Fibroblast of skin of right biceps (primary cell): Measurements from ENCODE around the gene COX4I2.
A peak's percentile ranks its signal among the peaks of the same experiment; 100 is the strongest.
"Not testable (repeated sequence)": the region's sequence is repeated elsewhere in the genome, so short reads cannot be mapped to it uniquely, and the experiment has no call there.

Experiments used
- DNase-seq: peaks from one replicate; pipeline ENCODE4 v3.0.0-alpha.2; 2013

COX4I2 gene

GRCh38 chr20:31608251-31608945, 29.3 kb upstream of the COX4I2 start:
- peak; percentile 69 for DNase-seq

- not testable (repeated sequence) for DNase-seq
These were observed 25.5 kb upstream of the COX4I2 start for GRCh38 chr20:31612271-31612640.

- DNase-seq: no peak
These were observed 22.3 kb upstream of the COX4I2 start for GRCh38 chr20:31615416-31615815.

GRCh38 chr20:31617432-31618104, 20.1 kb upstream of the COX4I2 start:
- no peak for DNase-seq

- no peak for DNase-seq
These were observed 17.5 kb upstream of the COX4I2 start for GRCh38 chr20:31620246-31620645.

GRCh38 chr20:31623123-31623505, 14.6 kb upstream of the COX4I2 start:
- DNase-seq: not testable (repeated sequence)

- DNase-seq: not testable (repeated sequence)
These were observed 11.2 kb upstream of the COX4I2 start for GRCh38 chr20:31626534-31626933.

- DNase-seq: not testable (repeated sequence)
These were observed 9.7 kb upstream of the COX4I2 start for GRCh38 chr20:31628057-31628456.

- no peak for DNase-seq
These were observed 7.4 kb upstream of the COX4I2 start for GRCh38 chr20:31630187-31630790.

GRCh38 chr20:31632548-31633338, 5.0 kb upstream of the COX4I2 start:
- DNase-seq: no peak

GRCh38 chr20:31633339-31633914, 4.3 kb upstream of the COX4I2 start:
- no peak for DNase-seq

- no peak for DNase-seq
These were observed 605 bp downstream of the COX4I2 start for GRCh38 chr20:31638317-31638716.

- no peak for DNase-seq
These were observed 1.1 kb downstream of the COX4I2 start for GRCh38 chr20:31638816-31639215.

GRCh38 chr20:31640259-31640658, 2.5 kb downstream of the COX4I2 start:
- DNase-seq: no peak

GRCh38 chr20:31641391-31641790, 3.7 kb downstream of the COX4I2 start:
- no peak for DNase-seq

- DNase-seq: no peak
These were observed 5.1 kb downstream of the COX4I2 start for GRCh38 chr20:31642837-31643236.

GRCh38 chr20:31643522-31643921, 5.8 kb downstream of the COX4I2 start:
- no peak for DNase-seq

- no peak for DNase-seq
These were observed 7.0 kb downstream of the COX4I2 start for GRCh38 chr20:31644701-31645100.

GRCh38 chr20:31648104-31648503, 10.4 kb downstream of the COX4I2 start:
- not testable (repeated sequence) for DNase-seq

- peak; percentile 70 for DNase-seq
These were observed 15.2 kb downstream of the COX4I2 start for GRCh38 chr20:31652917-31653396.

GRCh38 chr20:31653561-31653960, 15.8 kb downstream of the COX4I2 start:
- DNase-seq: no peak

- DNase-seq: no peak
These were observed 16.8 kb downstream of the COX4I2 start for GRCh38 chr20:31654534-31654933.
